Measurements from ENCODE around the gene WDR70. TPM values are rescaled to one million over a fixed set of nuclear protein-coding genes. Genes with fewer than 3 reads are reported as not detected.
"Not testable (repeated sequence)": the region's sequence is repeated elsewhere in the genome, so short reads cannot be mapped to it uniquely, and the experiment has no call there.

WDR70 gene
- total RNA-seq, 1 donor from 2014 or later, result 49.6 TPM

GRCh38 chr5:37770786-37771185 is 391.7 kb downstream of the WDR70 start:
- no peak for DNase-seq

- DNase-seq, result peak; percentile 1
Observed at GRCh38 chr5:37771203-37771611, 392.1 kb downstream of the WDR70 start.

GRCh38 chr5:37771731-37772130 is 392.6 kb downstream of the WDR70 start:
- no peak for DNase-seq

GRCh38 chr5:37772255-37772654 is 393.1 kb downstream of the WDR70 start:
- DNase-seq, result no peak

GRCh38 chr5:37773809-37774208 is 394.7 kb downstream of the WDR70 start:
- DNase-seq, result no peak

GRCh38 chr5:37774912-37775483 is 395.9 kb downstream of the WDR70 start:
- DNase-seq, result no peak

GRCh38 chr5:37776826-37777225 is 397.7 kb downstream of the WDR70 start:
- no peak for DNase-seq

GRCh38 chr5:37777432-37778130 is 398.5 kb downstream of the WDR70 start:
- DNase-seq, result no peak

- DNase-seq, result not testable (repeated sequence)
Observed at GRCh38 chr5:37781409-37781808, 402.3 kb downstream of the WDR70 start.

- DNase-seq, result no peak
Observed at GRCh38 chr5:37786416-37786815, 407.3 kb downstream of the WDR70 start.

- no peak for DNase-seq
Observed at GRCh38 chr5:37786862-37787519, 407.9 kb downstream of the WDR70 start.

- no peak for DNase-seq
Observed at GRCh38 chr5:37787742-37788141, 408.6 kb downstream of the WDR70 start.

- no peak for DNase-seq
Observed at GRCh38 chr5:37789991-37790390, 410.9 kb downstream of the WDR70 start.

- no peak for DNase-seq
Observed at GRCh38 chr5:37791321-37791720, 412.2 kb downstream of the WDR70 start.

GRCh38 chr5:37792975-37793631 is 414.0 kb downstream of the WDR70 start:
- DNase-seq, result no peak

- not testable (repeated sequence) for DNase-seq
Observed at GRCh38 chr5:37795292-37795691, 416.2 kb downstream of the WDR70 start.

GRCh38 chr5:37796435-37796834 is 417.3 kb downstream of the WDR70 start:
- not testable (repeated sequence) for DNase-seq

GRCh38 chr5:37799865-37800421 is 420.8 kb downstream of the WDR70 start:
- DNase-seq, result no peak

- DNase-seq, result no peak
Observed at GRCh38 chr5:37801521-37801920, 422.4 kb downstream of the WDR70 start.
